MV-4-11 (cell line): ENCODE data around the gene USP10.

ENCODE experiments used
- DNase-seq: peaks from one replicate; lab custom pipeline; 2025; lab: John Stamatoyannopoulos, UW

USP10 gene

GRCh38 chr16:84823926-84824325, 124.1 kb downstream of the USP10 start:
- no peak for DNase-seq

DNA sequence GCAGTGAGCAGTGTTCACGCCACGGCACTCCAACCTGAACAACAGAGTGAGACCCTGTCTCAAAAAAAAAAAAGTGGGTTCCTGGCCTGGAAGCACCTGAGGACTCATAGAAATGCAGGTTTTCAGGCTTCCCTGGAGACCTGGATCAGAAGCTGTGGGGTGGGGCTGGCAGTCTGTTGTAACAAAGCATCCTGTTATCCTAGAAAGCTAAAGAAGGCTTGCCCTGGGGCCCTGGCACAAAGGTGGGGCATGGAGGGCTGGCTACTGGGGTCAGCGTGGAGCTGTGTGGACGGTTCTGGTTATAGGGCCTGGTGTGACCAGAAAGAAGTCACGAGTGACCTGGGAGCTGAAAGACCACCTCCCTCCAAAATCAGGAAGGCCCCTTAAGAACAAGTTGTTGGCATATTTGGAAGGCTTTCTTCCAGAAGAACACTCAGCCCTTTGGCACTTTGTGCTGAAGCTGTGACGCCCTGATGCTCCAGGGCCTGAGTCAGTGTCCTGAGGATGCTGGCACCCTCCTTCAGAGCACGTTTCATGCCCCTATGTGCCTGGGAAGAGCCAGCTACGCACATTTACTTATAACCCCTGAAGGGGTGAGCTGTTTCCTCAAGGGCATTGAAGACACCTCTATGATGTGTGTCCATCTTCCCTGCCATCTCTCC, 126.2 kb downstream of the USP10 start:
- DNase-seq = no peak

GRCh38 chr16:84826558-84826941, 126.8 kb downstream of the USP10 start:
- DNase-seq = no peak

DNA sequence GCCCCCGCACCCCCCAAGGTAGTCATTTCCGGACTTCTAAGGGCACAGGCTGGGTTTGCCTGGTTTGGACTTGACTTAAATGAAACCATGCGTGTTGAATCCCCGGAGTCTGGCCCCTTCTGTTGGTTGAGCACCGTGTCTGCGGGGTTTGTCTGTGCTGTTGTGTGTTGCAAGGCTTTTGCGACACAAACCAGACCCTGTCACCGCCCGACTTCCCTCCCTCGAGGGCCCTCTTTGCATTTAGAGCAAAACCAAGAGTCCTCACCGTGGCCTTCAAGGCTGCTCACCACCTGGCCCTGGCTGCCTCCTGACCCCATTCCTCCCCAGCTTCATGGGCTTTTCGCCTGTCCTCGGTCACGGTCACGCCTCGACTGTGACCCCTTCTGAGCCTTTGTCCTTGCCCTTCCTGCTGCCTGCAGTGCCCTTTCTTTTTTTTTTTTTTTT, 127.4 kb downstream of the USP10 start:
- peak; percentile 82 for DNase-seq

- DNase-seq = no peak
Measured at GRCh38 chr16:84827897-84828296, 128.1 kb downstream of the USP10 start.

- DNase-seq = no peak
Measured at GRCh38 chr16:84828322-84828721, 128.5 kb downstream of the USP10 start.
